Omental fat pad (tissue), 4 donors: ENCODE results near the gene ERCC6. TPM values are rescaled to one million over a fixed set of nuclear protein-coding genes. Genes with fewer than 3 reads are reported as not detected.

Experiments
- ATAC-seq: fragments of 150-250 bp; one replicate; pipeline ENCODE4 v1.9.1; 2016; ENCODE audit warnings: mild to moderate bottlenecking, moderate library complexity; ENCODE audit not compliant: low FRiP score
- DNase-seq: peaks from one replicate; pipeline ENCODE4 v3.0.0-alpha.2; 2019; ENCODE audit warnings: low spot score
- total RNA-seq, 4 donors: library from RNA; depleted of rRNA; stranded (reverse); fragments of >200 nt; gene quantifications; one replicate each; pipeline ENCODE4 v1.1.0, GENCODE V29; 2016
- TF ChIP-seq, protein P1 (sequence below), 3 donors: fragments of 450-650 bp; IDR thresholded peaks; one replicate each; pipeline ENCODE4 v1.5.1; 2016 to 2017; ENCODE audit warnings: antibody characterized with exemption in 3 of 3, mild to moderate bottlenecking in 3 of 3, moderate library complexity in 2 of 3

Gene ERCC6
- total RNA-seq, 4 donors from 2014 or later: 11.5 to 16.7 (median 11.8) TPM

DNA sequence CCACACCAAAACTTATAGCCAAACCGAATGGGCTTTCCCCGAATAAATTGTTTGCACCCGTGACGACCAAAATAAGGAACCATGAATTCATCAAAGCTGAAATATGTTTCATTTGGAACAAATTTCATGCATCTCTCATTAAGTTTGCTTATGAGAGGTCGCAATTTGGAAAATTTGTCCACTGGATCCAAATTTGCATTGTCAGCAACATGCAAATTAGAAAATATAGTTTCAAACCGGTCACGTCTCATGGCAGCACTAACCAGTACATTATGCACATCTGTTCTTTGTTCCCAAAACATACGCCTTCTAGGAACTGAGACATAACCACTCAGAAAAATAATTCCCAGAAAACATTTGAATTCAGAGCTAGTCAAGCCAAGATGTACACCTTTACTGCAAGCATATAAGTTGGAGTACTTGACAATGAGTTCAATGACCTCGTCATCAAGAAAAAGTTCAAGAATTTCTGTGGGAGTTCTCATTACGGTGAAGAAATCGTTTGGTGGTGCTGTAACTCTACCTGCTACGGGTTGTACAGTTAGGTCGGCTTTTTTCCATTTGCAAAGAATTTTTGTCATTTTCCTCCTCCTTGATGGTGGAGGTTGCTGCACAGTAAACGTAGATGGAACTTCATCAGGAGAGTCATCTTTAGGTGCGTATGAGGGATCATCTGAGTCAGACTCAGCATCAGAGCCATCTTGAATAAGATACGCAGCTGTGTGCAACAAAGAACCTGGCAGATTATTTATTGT lies 22.5 kb downstream of the ERCC6 start:
- ATAC-seq (no peak), DNase-seq (no peak)
- TF ChIP-seq, protein P1, sequence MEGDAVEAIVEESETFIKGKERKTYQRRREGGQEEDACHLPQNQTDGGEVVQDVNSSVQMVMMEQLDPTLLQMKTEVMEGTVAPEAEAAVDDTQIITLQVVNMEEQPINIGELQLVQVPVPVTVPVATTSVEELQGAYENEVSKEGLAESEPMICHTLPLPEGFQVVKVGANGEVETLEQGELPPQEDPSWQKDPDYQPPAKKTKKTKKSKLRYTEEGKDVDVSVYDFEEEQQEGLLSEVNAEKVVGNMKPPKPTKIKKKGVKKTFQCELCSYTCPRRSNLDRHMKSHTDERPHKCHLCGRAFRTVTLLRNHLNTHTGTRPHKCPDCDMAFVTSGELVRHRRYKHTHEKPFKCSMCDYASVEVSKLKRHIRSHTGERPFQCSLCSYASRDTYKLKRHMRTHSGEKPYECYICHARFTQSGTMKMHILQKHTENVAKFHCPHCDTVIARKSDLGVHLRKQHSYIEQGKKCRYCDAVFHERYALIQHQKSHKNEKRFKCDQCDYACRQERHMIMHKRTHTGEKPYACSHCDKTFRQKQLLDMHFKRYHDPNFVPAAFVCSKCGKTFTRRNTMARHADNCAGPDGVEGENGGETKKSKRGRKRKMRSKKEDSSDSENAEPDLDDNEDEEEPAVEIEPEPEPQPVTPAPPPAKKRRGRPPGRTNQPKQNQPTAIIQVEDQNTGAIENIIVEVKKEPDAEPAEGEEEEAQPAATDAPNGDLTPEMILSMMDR (IDR thresholded peaks at IDR 0.05): no peak

DNA sequence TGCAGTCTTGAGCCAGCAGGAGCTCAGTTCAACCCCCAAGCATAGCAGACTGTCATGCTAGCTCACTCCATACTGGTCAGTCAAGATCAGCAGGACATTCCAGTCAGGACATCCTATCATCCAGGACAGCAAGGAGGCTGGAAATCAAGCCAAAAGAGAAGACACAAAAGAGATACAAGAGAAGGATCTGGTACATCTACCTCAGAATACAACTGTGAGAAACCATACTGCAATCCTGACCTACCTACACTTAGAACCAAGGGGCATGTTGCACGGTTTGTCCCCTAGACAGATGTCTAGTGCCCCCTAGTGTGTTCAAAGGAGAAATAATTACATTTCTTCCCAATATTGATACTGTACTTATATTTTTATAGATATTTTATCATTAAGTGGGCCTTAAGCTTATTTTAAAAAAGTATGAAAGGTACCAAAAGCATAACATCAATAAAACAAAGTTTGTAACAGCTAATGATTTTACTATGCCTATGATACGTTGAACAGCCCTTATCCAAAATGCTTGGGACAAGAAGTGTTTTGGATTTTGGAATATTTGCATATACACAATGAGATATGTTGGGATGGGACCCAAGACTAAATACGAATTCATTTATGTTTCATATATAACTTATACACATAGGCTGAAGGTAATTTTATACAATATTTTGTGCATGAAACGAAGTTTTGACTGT lies 26.7 kb downstream of the ERCC6 start:
- no peak for ATAC-seq
- TF ChIP-seq, protein P1 (IDR thresholded peaks at IDR 0.05): no peak
- DNase-seq: no peak

DNA sequence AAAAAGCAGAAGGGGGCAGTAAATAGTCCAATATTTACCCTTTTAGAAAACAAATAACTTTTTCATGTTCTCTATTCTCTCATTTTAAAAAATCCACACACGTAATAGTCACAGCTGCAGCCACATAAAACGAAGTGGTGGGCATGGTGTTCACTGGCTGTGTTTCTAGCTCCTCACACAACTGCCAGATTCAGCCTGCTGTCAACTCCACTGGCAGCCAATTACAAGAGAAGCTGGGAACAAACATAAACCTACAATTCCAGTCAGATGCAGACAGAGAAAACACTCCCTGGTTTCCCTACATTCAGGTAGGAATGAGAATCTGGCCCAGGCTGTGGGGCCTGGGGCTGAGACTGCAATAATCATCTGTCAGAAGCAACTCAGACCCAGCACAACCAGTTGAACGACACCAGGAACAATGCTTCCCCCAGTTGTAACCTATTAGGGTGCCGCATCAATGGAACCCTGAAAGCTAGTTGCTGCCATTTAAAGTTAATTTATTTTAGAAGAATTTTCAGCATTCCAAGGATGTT lies 29.1 kb downstream of the ERCC6 start:
- DNase-seq: no peak
- TF ChIP-seq, protein P1 (IDR thresholded peaks at IDR 0.05): no peak
- no peak for ATAC-seq

DNA sequence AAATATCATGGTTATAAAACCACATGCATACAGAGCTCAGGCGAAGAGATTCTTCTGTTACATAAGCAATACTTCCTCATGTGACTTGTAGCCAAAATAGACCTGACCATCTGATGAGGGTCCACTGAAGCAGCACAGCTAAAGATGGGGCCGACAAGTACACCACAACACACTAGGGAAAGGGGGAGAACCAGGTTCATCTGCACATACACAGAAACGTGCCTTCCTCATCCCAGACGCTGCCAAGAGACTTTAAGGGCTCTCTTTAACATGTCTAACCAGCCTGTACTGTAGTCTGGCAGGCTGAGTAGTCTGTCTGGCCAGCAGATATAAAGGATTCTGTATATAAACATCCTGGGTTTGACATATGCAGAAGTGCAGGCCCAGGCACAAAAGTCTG lies 30.3 kb downstream of the ERCC6 start:
- DNase-seq (no peak), ATAC-seq (no peak)
- TF ChIP-seq, protein P1 (IDR thresholded peaks at IDR 0.05): no peak

DNA sequence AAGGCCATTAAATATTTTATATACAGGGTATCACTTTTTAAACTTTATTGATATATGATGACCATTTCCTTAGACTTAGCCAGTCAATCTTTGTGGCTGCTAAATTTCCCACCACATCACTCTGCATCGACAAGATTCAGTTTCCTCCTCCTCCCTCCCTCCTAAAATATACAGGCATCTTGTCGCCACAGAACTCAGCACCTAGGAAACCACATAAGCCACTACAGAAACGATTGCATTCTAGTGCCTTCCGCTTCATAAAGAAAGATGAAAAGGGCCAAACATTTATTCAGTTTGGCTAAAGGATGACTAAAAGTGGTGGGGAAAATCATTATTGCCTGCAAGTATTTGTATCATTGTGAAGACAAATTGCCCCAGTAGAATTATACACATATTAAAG lies 30.7 kb downstream of the ERCC6 start:
- DNase-seq (no peak), ATAC-seq (no peak)
- TF ChIP-seq, protein P1 (IDR thresholded peaks at IDR 0.05): no peak

DNA sequence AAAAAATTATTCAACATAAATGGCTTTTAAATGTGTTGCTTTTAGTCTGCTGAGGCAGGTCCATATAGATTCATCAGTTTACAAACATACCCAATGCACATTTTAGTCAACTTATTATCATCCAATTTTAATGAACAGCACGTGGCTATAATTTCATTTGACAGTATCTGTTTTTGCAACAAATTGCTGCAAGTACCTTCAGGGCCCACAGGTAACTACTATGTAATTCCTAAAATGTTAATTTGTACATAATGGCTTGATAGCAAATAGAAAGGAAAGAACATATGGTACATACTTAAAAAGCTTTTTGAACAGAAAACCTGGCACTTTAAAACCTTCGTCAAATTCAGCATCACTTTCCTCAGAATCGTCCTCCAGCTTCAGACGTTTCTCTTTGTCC lies 33.3 kb downstream of the ERCC6 start:
- TF ChIP-seq, protein P1 (IDR thresholded peaks at IDR 0.05): no peak
- ATAC-seq (no peak), DNase-seq (no peak)
